ENCODE results near the gene ALK.

ALK gene

GRCh38 chr2:29796446-29796845, 124.9 kb downstream of the ALK start:
- no peak for DNase-seq (ENCODE audit: low read depth)
- TF ChIP-seq CTCF (IDR thresholded peaks at IDR 0.05; ENCODE audit: insufficient read depth, low read depth, low read length, missing control alignments) = no peak
- H3K4me3 ChIP-seq (ENCODE audit: low read depth, low read length) = no peak overlapping the region

- no peak for TF ChIP-seq CTCF (IDR thresholded peaks at IDR 0.05; ENCODE audit: insufficient read depth, low read depth, low read length, missing control alignments)
- no peak for DNase-seq (ENCODE audit: low read depth)
- no peak overlapping the region for H3K4me3 ChIP-seq (ENCODE audit: low read depth, low read length)
Observed at GRCh38 chr2:29789911-29790485, 131.4 kb downstream of the ALK start.

- TF ChIP-seq CTCF (IDR thresholded peaks at IDR 0.05; ENCODE audit: insufficient read depth, low read depth, low read length, missing control alignments) = no peak
- DNase-seq (ENCODE audit: low read depth) = no peak
- no peak overlapping the region for H3K4me3 ChIP-seq (ENCODE audit: low read depth, low read length)
Observed at GRCh38 chr2:29787473-29788465, 133.6 kb downstream of the ALK start.

- no peak overlapping the region for H3K4me3 ChIP-seq (ENCODE audit: low read depth, low read length)
- TF ChIP-seq CTCF (IDR thresholded peaks at IDR 0.05; ENCODE audit: insufficient read depth, low read depth, low read length, missing control alignments) = no peak
- DNase-seq (ENCODE audit: low read depth) = no peak
Observed at GRCh38 chr2:29786361-29786760, 135.0 kb downstream of the ALK start.

GRCh38 chr2:29783666-29784065, 137.7 kb downstream of the ALK start:
- H3K4me3 ChIP-seq (ENCODE audit: low read depth, low read length) = no peak overlapping the region
- no peak for TF ChIP-seq CTCF (IDR thresholded peaks at IDR 0.05; ENCODE audit: insufficient read depth, low read depth, low read length, missing control alignments)
- no peak for DNase-seq (ENCODE audit: low read depth)

- TF ChIP-seq CTCF (IDR thresholded peaks at IDR 0.05; ENCODE audit: insufficient read depth, low read depth, low read length, missing control alignments) = no peak
- DNase-seq (ENCODE audit: low read depth) = no peak
Observed at GRCh38 chr2:29782549-29783458, 138.6 kb downstream of the ALK start.

More at GRCh38 chr2:29782549-29783458, 138.6 kb downstream of the ALK start:
- no peak overlapping the region for H3K4me3 ChIP-seq (ENCODE audit: low read depth, low read length)

All from GM12865 (cell line).